ENCODE measurements around the gene UFL1.

Gene UFL1

DNA sequence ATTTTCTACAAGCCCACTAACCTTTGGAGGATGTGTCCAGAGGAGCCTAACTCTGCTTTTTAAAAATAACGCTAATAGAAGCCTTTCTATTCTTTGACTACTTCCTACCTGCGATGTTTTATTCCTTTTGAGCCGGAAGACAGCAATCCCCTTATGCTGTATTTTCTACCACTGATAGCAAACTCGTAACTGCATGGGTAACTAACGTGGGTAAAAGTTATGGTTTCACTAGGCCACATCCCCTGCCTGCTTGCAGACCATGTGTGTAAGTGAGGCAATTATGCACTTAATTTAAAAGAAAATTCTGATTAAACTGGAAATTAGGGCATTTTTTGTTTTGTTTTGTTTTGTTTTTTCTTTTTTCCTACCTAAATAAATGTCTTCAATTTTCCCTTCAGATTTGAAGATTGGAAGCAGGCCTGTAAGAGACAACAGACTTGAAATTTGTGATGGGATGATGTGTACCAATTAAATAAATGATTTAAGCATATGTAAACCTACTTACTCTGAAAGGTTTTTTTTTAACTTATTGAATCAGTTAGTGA, 931 bp downstream of the UFL1 start:
- Histone ChIP-seq H3K4me3 (ENCODE audit: insufficient read depth, low read length, poor library complexity, severe bottlenecking) (peak overlapping the region; percentile 75), H4K20me1 (ENCODE audit: low read depth, low read length) (no peaks in the 10 kb centered on the region), H3K9me2 (replicated peaks; ENCODE audit: insufficient read depth, low read length) (no peaks in the 10 kb centered on the region), H2AFZ (ENCODE audit: low read depth, low read length, severe bottlenecking) (peak overlapping the region; percentile 70), H3K9ac (ENCODE audit: low read length) (peak overlapping the region; percentile 92), H3F3A (ENCODE audit: insufficient read depth) (peaks cover 18% of the 10 kb centered on the region; the same call in 1 of the 2 replicates), H3K27me3 (ENCODE audit: low read length) (no peaks in the 10 kb centered on the region), H3K36me3 (ENCODE audit: low read length) (peaks cover 35% of the 10 kb centered on the region), H3K9me3 (ENCODE audit: insufficient read depth, low read length) (no peaks in the 10 kb centered on the region), H3K79me2 (ENCODE audit: insufficient read depth, low read length) (peaks cover 19% of the 10 kb centered on the region; the same call in 1 of the 2 replicates), H3K4me2 (ENCODE audit: low read depth, low read length, poor library complexity, severe bottlenecking) (peak overlapping the region; percentile 79), H3K27ac (ENCODE audit: low read depth, low read length) (peak overlapping the region; percentile 82)
- TF ChIP-seq, protein P1, sequence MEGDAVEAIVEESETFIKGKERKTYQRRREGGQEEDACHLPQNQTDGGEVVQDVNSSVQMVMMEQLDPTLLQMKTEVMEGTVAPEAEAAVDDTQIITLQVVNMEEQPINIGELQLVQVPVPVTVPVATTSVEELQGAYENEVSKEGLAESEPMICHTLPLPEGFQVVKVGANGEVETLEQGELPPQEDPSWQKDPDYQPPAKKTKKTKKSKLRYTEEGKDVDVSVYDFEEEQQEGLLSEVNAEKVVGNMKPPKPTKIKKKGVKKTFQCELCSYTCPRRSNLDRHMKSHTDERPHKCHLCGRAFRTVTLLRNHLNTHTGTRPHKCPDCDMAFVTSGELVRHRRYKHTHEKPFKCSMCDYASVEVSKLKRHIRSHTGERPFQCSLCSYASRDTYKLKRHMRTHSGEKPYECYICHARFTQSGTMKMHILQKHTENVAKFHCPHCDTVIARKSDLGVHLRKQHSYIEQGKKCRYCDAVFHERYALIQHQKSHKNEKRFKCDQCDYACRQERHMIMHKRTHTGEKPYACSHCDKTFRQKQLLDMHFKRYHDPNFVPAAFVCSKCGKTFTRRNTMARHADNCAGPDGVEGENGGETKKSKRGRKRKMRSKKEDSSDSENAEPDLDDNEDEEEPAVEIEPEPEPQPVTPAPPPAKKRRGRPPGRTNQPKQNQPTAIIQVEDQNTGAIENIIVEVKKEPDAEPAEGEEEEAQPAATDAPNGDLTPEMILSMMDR (IDR thresholded peaks at IDR 0.05; ENCODE audit: insufficient read depth, low read length, poor library complexity, severe bottlenecking): no peak
- TF ChIP-seq EZH2phosphoT487 (conservative IDR thresholded peaks at IDR 0.05; ENCODE audit: low read length): no peak

DNA sequence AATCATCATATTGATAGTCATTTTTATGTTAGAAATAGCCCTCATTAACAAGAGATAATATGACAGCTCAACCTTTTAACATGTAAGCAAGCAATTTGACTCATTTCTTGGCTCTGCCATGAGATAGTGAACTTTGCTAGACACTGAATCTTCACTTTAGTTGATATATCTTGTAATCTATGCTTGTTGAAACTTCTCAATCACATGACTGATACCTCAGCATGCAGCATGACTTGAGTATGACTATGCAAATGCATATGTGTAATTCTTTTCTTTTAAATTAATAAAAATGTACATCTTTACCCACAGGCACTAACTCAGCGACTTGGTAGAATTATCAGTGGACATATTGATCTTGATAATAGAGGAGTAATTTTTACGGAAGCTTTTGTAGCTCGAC, 6.6 kb downstream of the UFL1 start:
- H3K4me3 ChIP-seq (ENCODE audit: insufficient read depth, low read length, poor library complexity, severe bottlenecking): no peak overlapping the region
- H3K36me3 ChIP-seq (ENCODE audit: low read length): peaks cover 82% of the 10 kb centered on the region
- no peaks in the 10 kb centered on the region for H3K9me2 ChIP-seq (replicated peaks; ENCODE audit: insufficient read depth, low read length)
- H3K4me2 ChIP-seq (ENCODE audit: low read depth, low read length, poor library complexity, severe bottlenecking): no peak overlapping the region
- H2AFZ ChIP-seq (ENCODE audit: low read depth, low read length, severe bottlenecking): no peak overlapping the region
- no peaks in the 10 kb centered on the region for H3K9me3 ChIP-seq (ENCODE audit: insufficient read depth, low read length)
- no peaks in the 10 kb centered on the region for H4K20me1 ChIP-seq (ENCODE audit: low read depth, low read length)
- H3F3A ChIP-seq (ENCODE audit: insufficient read depth): peaks cover 13% of the 10 kb centered on the region; the same call in 1 of the 2 replicates
- no peaks in the 10 kb centered on the region; the same call in 1 of the 2 replicates for H3K79me2 ChIP-seq (ENCODE audit: insufficient read depth, low read length)
- no peak for TF ChIP-seq EZH2phosphoT487 (conservative IDR thresholded peaks at IDR 0.05; ENCODE audit: low read length)
- TF ChIP-seq, protein P1 (IDR thresholded peaks at IDR 0.05; ENCODE audit: insufficient read depth, low read length, poor library complexity, severe bottlenecking): no peak
- H3K27me3 ChIP-seq (ENCODE audit: low read length): no peaks in the 10 kb centered on the region
- no peak overlapping the region for H3K27ac ChIP-seq (ENCODE audit: low read depth, low read length)
- H3K9ac ChIP-seq (ENCODE audit: low read length): no peak overlapping the region

DNA sequence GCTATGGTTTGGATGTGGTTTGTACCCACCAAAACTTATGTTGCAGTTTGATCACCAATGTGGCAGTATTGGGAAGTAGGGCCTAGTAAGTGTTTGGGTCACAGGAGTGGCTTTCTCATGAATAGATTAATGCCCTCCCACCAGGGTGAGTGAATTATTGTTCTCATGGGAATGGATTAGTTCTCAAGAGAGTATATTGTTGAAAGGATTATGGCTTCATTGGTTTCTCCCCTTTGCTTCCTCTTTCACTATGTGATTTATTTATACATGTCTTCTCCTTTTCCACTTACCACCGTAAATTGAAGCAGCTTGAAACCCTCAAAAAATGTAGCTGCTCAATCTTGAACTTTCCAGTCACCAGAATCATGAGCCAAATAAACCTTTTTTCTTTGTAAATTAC, 10.8 kb downstream of the UFL1 start:
- Histone ChIP-seq H3K4me3 (ENCODE audit: insufficient read depth, low read length, poor library complexity, severe bottlenecking) (no peak overlapping the region), H3K79me2 (ENCODE audit: insufficient read depth, low read length) (no peaks in the 10 kb centered on the region), H3F3A (ENCODE audit: insufficient read depth) (no peaks in the 10 kb centered on the region), H4K20me1 (ENCODE audit: low read depth, low read length) (no peaks in the 10 kb centered on the region), H3K4me2 (ENCODE audit: low read depth, low read length, poor library complexity, severe bottlenecking) (no peak overlapping the region), H3K9me3 (ENCODE audit: insufficient read depth, low read length) (no peaks in the 10 kb centered on the region), H3K9me2 (replicated peaks; ENCODE audit: insufficient read depth, low read length) (no peaks in the 10 kb centered on the region), H3K36me3 (ENCODE audit: low read length) (peaks cover 64% of the 10 kb centered on the region; the same call in 1 of the 2 replicates), H3K27ac (ENCODE audit: low read depth, low read length) (no peak overlapping the region), H2AFZ (ENCODE audit: low read depth, low read length, severe bottlenecking) (no peak overlapping the region), H3K27me3 (ENCODE audit: low read length) (no peaks in the 10 kb centered on the region), H3K9ac (ENCODE audit: low read length) (no peak overlapping the region)
- TF ChIP-seq EZH2phosphoT487 (conservative IDR thresholded peaks at IDR 0.05; ENCODE audit: low read length): no peak
- TF ChIP-seq, protein P1 (IDR thresholded peaks at IDR 0.05; ENCODE audit: insufficient read depth, low read length, poor library complexity, severe bottlenecking): no peak

Measured in SU-DHL-6 (cell line).